Activated naive CD8-positive, alpha-beta T cell (primary cell): ENCODE data around the gene ACACB.
"Not testable (repeated sequence)": the region's sequence is repeated elsewhere in the genome, so short reads cannot be mapped to it uniquely, and the experiment has no call there.

Source experiments
- H3K27ac Mint-ChIP-seq: one replicate; pipeline ENCODE4 v1.8.0; 2021; ENCODE audit warnings: mixed read lengths
- H3K27me3 Mint-ChIP-seq: one replicate; pipeline ENCODE4 v1.8.0; 2021; ENCODE audit warnings: mixed read lengths
- H3K36me3 Mint-ChIP-seq: one replicate; pipeline ENCODE4 v1.8.0; 2021; ENCODE audit warnings: mixed read lengths
- H3K4me1 Mint-ChIP-seq: one replicate; pipeline ENCODE4 v1.8.0; 2021; ENCODE audit warnings: low read depth, mixed read lengths
- H3K4me3 Mint-ChIP-seq: one replicate; pipeline ENCODE4 v1.8.0; 2021; ENCODE audit warnings: mild to moderate bottlenecking, mixed read lengths
- H3K9me3 Mint-ChIP-seq: one replicate; pipeline ENCODE4 v1.8.0; 2021; ENCODE audit warnings: low read depth, mixed read lengths

ACACB gene

DNA sequence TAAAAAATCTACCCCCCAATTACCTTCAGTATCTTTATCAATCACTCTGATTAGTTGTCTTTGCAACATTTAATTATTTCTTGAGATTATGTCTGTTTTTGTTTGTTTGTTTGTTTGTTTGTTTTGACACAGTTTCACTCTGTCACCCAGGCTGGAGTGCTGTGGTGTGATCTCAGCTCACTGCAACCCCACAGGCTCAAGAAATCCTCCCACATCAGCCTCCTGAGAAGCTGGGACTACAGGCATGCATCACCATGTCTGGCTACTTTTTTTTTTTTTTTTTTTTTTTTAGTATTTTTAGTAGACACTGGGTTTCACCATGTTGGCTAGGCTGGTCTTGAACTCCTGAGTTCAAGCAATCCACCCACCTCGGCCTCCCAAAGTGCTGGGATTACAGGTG lies 30.7 kb downstream of the ACACB start:
- H3K4me1 Mint-ChIP-seq, H3K4me3 Mint-ChIP-seq, H3K27ac Mint-ChIP-seq, H3K36me3 Mint-ChIP-seq, H3K9me3 Mint-ChIP-seq, H3K27me3 Mint-ChIP-seq: not testable (repeated sequence)

DNA sequence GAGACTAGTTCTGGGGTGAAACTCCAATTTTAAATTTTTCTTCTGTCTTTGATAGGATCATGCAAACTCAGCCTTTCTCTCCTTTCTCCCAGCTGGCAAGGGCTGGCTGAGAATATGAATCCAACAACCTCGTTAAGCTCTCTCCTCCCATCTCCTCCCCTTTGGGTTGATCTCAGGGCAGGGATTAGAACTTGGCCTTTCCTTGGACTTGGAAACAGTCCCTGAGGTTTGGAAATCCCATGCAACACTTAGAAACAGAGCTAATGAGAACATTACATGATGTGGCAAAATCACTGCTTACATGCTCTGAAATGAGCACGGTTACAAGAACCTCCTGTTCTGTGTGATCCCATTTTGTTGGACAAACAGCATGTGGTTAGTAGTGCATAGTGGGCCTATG lies 31.6 kb downstream of the ACACB start:
- H3K9me3 Mint-ChIP-seq, result no peaks in the 10 kb centered on the region
- H3K4me3 Mint-ChIP-seq, result no peak overlapping the region
- no peaks in the 10 kb centered on the region for H3K27me3 Mint-ChIP-seq
- peaks cover 2% of the 10 kb centered on the region for H3K36me3 Mint-ChIP-seq
- no peak overlapping the region for H3K27ac Mint-ChIP-seq
- H3K4me1 Mint-ChIP-seq, result no peaks in the 10 kb centered on the region

DNA sequence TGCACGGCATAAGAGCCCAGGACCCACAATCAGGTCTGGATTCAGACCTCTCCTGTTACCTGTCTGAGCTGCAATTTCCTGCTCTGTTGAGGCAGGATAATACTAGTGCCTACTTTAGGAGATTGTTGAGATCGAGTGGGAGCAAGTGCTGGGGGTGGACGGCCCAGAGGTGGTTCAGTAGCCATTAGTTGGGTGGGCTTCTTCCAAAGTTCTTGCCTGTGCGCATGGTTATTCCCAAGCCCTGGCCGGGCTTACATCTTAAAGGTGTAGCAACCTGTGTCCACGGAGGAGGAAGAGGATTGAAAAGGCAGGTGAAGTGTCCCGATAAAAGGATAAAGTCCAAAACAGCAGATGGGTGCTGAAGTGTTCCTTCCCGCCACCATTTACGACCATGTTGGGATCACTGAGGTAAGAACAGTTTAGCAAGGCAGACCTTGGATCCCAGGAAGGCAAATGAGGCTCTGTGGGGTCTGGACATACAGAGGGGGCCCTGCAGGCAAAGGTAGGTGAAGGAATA lies 33.8 kb downstream of the ACACB start:
- H3K36me3 Mint-ChIP-seq, result peaks cover 2% of the 10 kb centered on the region
- H3K4me1 Mint-ChIP-seq, result peaks cover 5% of the 10 kb centered on the region
- no peak overlapping the region for H3K4me3 Mint-ChIP-seq
- H3K9me3 Mint-ChIP-seq, result no peaks in the 10 kb centered on the region
- H3K27me3 Mint-ChIP-seq, result no peaks in the 10 kb centered on the region
- H3K27ac Mint-ChIP-seq, result no peak overlapping the region

DNA sequence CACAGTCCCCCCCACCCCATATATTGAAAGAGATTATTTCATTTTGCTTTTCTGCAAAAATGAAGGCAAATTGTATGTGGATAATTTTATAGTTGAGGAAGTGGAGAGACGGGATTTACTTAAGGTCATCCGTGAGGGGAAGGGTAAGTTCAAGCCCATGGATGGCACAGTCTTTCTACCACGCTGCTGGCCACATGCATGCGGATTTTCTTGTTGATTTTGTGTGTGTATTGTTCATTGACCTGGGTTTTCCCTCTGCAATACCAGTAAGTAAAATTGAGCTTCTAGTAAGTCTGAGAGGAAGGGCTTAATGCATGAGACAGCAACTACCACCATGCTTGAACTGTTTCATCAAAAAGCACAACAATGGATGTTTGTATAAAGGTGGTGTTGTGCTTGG lies 35.1 kb downstream of the ACACB start:
- Mint-ChIP-seq H3K36me3 (peaks cover 2% of the 10 kb centered on the region), H3K27ac (no peak overlapping the region), H3K4me1 (peaks cover 12% of the 10 kb centered on the region), H3K27me3 (no peaks in the 10 kb centered on the region), H3K9me3 (no peaks in the 10 kb centered on the region), H3K4me3 (no peak overlapping the region)

DNA sequence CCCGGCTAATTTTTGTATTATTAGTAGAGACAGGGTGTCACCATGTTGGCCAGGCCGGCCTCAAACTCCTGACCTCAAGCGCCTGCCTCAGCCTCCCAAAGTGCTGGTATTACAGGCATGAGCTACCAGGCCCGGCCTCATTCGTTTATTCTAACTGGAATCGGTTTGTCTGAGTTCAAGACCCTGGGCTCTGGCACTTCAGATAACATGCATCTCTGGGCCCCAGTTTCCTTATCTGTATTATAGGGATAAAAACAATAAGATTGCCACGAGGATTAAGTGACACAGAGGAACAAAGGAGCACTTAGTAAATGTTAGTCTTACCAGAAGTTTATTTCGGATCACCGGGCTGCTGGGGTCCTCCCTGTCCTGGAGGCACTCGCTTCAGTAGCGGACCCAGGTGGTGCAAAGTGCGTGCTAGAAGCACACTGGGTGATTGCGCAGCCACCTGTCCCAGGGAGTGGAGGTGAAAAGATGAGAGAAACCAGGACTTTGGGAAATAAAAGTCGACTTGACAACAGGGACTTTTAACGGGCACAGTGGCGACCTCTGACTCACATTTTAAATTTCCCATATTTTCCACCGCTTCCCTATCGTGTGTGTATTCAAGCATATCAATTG lies 37.5 kb downstream of the ACACB start:
- no peak overlapping the region for H3K27ac Mint-ChIP-seq

DNA sequence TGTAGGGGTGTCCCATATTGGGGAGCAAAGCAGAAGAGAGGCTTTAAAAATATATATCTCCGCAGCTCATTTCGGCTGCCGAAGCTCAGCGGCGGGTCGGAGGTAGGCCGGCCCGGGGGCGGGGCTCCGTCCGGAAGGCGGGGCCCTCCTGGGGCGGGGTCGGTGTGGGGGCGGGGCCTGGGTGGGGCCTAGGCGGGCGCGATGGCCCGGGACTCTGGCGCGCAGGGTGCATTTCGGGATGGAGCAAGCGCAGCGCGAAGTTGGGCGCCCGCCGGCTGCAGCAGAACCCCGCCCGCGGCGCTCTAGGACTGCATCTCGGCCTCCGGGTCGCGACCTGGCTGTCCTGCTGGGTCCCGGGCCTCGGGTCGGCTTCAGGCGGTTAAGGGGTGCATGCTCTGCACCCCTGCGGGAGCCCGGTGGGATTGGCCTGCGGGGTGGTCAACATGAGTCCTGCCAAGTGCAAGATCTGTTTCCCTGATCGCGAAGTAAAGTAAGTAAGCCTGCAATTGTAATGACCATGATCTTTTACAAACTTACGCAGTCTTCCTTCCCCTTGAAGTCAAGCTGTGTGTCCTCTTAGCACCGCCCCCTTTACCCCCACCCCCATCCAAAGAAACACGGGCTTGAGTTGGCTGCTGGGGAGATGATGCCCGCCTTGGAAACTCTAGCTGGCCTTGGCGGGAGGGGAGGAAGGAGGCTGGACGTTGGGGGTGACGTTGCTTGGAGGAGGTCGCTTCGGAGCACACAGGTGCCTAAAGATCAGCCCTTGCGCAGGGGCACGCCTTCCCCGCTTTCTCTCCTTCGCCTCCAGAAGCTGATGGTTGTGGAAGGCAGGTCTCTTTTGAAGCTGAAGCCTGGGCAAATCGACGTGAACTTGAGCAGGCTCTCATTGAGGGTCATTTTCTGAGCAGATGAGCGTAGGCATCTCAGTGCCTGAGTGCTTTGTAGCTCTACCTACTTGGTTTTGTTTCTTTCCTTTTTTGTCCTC lies 38.4 kb downstream of the ACACB start:
- Mint-ChIP-seq H3K36me3 (no peaks in the 10 kb centered on the region), H3K4me1 (peaks cover 12% of the 10 kb centered on the region), H3K27me3 (no peaks in the 10 kb centered on the region), H3K4me3 (peak overlapping the region; percentile 97), H3K27ac (peak overlapping the region; percentile 71), H3K9me3 (no peaks in the 10 kb centered on the region)

More for the DNA sequence above, 37.5 kb downstream of the ACACB start:
- H3K27me3 Mint-ChIP-seq, result no peaks in the 10 kb centered on the region
- no peaks in the 10 kb centered on the region for H3K36me3 Mint-ChIP-seq
- H3K9me3 Mint-ChIP-seq, result no peaks in the 10 kb centered on the region
- peak overlapping the region; percentile 97 for H3K4me3 Mint-ChIP-seq
- peaks cover 12% of the 10 kb centered on the region for H3K4me1 Mint-ChIP-seq

DNA sequence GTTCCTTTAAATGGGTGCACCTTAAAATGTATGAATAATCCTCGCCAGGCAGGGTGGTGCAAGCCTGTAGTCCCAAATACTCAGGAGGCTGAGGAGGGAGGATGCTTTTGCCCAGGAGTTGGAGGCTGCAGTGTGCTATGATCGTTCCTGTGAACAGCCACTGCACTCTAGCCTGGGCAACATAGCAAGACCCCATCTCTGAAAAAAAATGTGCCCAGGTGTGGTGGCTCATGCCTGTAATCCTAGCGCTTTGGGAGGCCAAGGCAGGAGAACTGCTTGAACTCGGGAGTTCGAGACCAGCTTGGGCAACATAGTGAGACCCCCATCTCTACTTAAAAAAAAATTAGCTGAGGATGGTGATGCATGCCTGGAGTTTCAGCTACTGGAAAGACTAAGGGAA lies 39.6 kb downstream of the ACACB start:
- Mint-ChIP-seq H3K27ac (no peak overlapping the region), H3K27me3 (no peaks in the 10 kb centered on the region), H3K4me1 (peaks cover 12% of the 10 kb centered on the region), H3K4me3 (peak overlapping the region; percentile 97), H3K36me3 (no peaks in the 10 kb centered on the region), H3K9me3 (no peaks in the 10 kb centered on the region)

DNA sequence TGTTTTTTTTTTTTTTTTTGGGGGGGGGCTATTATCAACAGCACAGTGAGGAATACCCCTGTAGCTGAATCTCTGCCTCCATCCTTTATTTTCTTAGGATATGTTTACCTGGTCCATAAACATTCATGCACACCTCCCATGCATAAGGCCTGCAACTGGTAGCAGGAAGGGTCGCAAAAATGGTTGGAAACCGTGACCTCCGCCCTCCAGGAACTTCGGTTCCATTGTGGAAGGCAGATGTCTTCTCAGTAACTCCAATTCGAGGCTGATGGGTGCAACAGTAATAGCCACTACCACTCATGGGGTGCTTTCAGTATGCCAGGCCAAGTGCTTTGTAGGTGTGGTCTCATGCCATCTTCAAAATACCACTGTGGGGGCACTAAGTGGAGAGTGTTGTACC lies 40.2 kb downstream of the ACACB start:
- H3K27me3 Mint-ChIP-seq, result no peaks in the 10 kb centered on the region
- H3K36me3 Mint-ChIP-seq, result no peaks in the 10 kb centered on the region
- H3K27ac Mint-ChIP-seq, result no peak overlapping the region
- H3K9me3 Mint-ChIP-seq, result no peaks in the 10 kb centered on the region
- no peak overlapping the region for H3K4me3 Mint-ChIP-seq
- peaks cover 12% of the 10 kb centered on the region for H3K4me1 Mint-ChIP-seq

DNA sequence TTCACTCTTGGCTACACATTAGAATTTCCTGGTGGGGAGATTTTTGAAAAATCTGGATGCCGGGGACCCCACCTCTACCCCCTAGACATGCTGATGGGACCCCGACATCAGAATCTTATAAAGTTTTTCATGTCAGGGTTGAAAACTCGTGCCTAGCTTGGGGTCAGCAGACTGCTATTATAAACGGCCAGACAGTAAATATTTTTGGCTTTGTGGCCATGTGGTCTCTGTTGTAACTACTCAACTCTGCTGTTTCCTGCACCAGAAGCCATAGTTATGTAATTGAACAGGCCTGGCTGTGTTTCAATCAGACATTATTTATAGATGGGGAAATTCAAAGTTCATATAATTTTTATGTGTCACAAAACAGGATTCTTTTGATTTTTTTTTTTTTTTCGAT lies 41.6 kb downstream of the ACACB start:
- H3K36me3 Mint-ChIP-seq, result no peaks in the 10 kb centered on the region
- H3K4me1 Mint-ChIP-seq, result peaks cover 12% of the 10 kb centered on the region
- no peak overlapping the region for H3K4me3 Mint-ChIP-seq
- no peaks in the 10 kb centered on the region for H3K9me3 Mint-ChIP-seq
- H3K27ac Mint-ChIP-seq, result no peak overlapping the region
- H3K27me3 Mint-ChIP-seq, result no peaks in the 10 kb centered on the region

DNA sequence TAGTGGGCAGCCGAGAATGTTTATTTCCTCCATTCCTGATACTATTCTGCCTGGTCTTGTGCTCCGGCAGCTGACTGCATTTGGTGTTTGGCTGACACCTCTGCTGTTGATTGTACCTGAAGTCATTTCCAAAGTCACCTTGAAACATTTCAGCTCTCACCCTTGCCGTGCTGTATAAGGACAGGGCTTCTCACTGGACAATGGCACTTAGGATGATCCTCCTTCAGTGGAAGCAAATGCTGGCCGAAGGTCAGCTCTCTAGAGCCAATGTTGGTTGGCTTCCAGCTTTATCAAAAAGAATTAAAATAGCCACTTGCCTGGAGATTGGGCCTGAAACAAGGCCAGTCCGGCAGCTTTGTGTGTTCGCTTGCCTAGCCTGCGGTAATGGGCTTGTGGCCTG lies 44.0 kb downstream of the ACACB start:
- Mint-ChIP-seq H3K27me3 (no peaks in the 10 kb centered on the region), H3K4me1 (peaks cover 8% of the 10 kb centered on the region), H3K4me3 (no peak overlapping the region), H3K36me3 (no peaks in the 10 kb centered on the region), H3K27ac (no peak overlapping the region), H3K9me3 (no peaks in the 10 kb centered on the region)

DNA sequence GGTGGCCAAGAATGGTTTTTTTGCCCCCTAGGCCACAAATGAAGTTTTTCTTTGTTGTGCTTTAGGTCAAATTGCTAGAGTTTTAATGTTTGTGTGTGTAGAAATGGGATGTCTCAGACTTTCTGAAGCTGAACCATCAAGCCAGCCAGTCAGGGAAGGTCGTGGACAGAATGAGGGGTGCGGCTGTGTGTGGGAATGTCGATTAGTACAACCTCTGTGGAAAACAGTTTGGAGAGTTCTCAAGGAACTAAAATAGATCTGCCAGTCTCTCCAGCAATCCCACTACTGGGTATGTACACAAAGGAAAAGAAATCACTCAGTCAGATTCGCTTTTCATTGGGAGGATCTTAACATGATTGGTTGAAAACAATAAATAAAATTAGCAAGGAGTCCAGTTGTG lies 44.5 kb downstream of the ACACB start:
- Mint-ChIP-seq H3K4me1 (peaks cover 3% of the 10 kb centered on the region), H3K36me3 (no peaks in the 10 kb centered on the region), H3K9me3 (no peaks in the 10 kb centered on the region), H3K4me3 (no peak overlapping the region), H3K27me3 (no peaks in the 10 kb centered on the region), H3K27ac (no peak overlapping the region)

DNA sequence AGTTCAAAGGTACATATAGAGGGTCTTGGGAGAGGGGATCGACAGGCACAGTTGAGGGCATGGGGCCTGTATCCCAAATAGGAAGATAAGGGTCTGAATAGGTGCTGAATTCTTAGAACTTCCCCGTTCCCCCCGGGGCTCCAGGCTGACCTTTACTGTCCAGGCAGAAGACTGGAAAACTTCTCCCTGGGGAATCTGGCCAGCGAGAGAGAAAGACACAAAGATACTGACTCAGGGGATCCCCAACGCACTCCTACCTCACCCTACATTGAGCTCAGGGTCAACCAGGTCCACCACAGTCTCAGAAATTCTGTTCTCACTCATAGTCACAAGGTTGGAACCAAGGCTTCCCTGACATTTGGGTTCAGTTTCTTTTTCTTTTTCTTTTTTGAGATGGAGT lies 46.2 kb downstream of the ACACB start:
- H3K27me3 Mint-ChIP-seq, result no peaks in the 10 kb centered on the region
- H3K27ac Mint-ChIP-seq, result no peak overlapping the region
- H3K36me3 Mint-ChIP-seq, result no peaks in the 10 kb centered on the region
- H3K4me3 Mint-ChIP-seq, result no peak overlapping the region
- no peaks in the 10 kb centered on the region for H3K9me3 Mint-ChIP-seq
- peaks cover 3% of the 10 kb centered on the region for H3K4me1 Mint-ChIP-seq

DNA sequence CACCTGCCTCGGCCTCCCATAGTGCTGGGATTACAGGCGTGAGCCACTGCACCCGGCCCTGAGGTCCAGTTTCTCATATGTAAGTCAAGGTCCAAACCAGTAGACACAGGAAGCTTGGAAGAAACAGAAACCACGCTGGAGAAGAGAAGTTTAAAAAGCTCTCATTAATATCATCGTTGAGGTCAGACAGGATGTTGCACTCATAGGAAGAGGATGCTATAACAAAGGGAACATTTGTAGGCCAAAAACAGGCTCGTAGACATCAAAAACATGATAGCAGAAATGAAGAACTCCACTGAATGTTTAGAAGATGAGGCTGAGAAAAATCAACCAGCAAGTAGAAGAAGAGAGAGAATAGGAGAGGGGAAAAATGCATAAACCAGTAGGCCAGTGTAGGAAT lies 46.8 kb downstream of the ACACB start:
- Mint-ChIP-seq H3K36me3 (peaks cover 5% of the 10 kb centered on the region), H3K4me3 (no peak overlapping the region), H3K9me3 (no peaks in the 10 kb centered on the region), H3K4me1 (peaks cover 3% of the 10 kb centered on the region), H3K27ac (no peak overlapping the region), H3K27me3 (no peaks in the 10 kb centered on the region)

DNA sequence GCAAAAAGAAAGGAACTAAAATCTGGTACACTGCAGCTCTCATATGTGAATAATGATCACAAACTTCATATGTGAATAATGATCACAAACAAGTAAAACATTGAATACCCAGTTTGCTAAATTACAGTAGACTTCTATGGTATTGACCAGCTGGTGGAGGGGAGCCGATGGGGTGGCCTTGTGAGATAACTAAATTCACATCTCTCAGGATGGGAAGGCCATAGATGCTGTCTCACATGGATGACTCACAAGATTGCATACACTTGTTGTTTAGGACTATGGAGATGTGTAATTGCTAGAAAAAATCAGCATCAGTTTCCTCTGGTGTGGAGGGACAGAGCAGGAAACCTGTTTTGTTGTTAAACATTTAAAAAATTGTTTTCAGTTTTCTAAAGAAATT lies 49.2 kb downstream of the ACACB start:
- peaks cover 12% of the 10 kb centered on the region for H3K36me3 Mint-ChIP-seq
- H3K27ac Mint-ChIP-seq, result no peak overlapping the region
- no peaks in the 10 kb centered on the region for H3K27me3 Mint-ChIP-seq
- no peak overlapping the region for H3K4me3 Mint-ChIP-seq
- H3K4me1 Mint-ChIP-seq, result peaks cover 3% of the 10 kb centered on the region
- H3K9me3 Mint-ChIP-seq, result no peaks in the 10 kb centered on the region

DNA sequence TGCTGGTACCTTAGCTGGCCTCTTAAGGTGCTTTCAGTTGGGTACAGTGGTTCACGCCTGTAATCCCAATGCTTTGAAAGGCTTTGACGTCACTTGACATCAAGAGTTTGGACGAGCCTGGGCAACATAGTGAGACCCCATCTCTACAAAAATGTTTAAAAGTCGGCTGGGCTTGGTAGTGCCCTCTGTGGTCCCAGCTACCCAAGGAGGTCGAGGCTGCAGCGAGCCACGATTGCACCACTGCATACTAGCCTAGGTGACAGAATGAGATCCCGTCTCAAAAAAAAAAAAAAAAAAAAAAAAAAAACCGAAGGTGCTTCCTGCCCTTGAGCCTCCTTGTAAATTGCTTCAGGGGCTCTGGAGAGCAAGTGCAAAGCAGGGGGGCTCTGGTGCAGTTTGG lies 50.0 kb downstream of the ACACB start:
- H3K27me3 Mint-ChIP-seq, result no peaks in the 10 kb centered on the region
- H3K36me3 Mint-ChIP-seq, result peaks cover 12% of the 10 kb centered on the region
- H3K27ac Mint-ChIP-seq, result no peak overlapping the region
- H3K9me3 Mint-ChIP-seq, result no peaks in the 10 kb centered on the region
- no peak overlapping the region for H3K4me3 Mint-ChIP-seq
- peaks cover 3% of the 10 kb centered on the region for H3K4me1 Mint-ChIP-seq
